Neural progenitor cell (in vitro differentiated cells): ENCODE results near the gene VSX2. TPM values are rescaled to one million over a fixed set of nuclear protein-coding genes. Genes with fewer than 3 reads are reported as not detected.

ENCODE experiments used
- DNase-seq: peaks from one replicate; pipeline ENCODE4 v3.0.0-alpha.2; 2016; ENCODE audit warnings: low spot score
- H2AFZ ChIP-seq: fragments of 200-600 bp; sonication (generic); replicated peaks from 2 replicates; pipeline ENCODE4 v1.6.1; 2016; ENCODE audit warnings: antibody characterized with exemption
- H3F3A ChIP-seq: fragments of 200-600 bp; sonication (generic); 2 replicates; pipeline ENCODE4 v1.6.1; 2016; ENCODE audit warnings: antibody characterized with exemption, low read depth
- H3K27ac ChIP-seq: fragments of 200-600 bp; sonication (generic); 2 replicates; pipeline ENCODE4 v1.5.1; 2016; ENCODE audit warnings: mild to moderate bottlenecking
- H3K27me3 ChIP-seq: fragments of 200-600 bp; sonication (generic); 2 replicates; pipeline ENCODE4 v1.6.1; 2016; ENCODE audit warnings: mild to moderate bottlenecking, moderate library complexity
- H3K36me3 ChIP-seq: fragments of 200-600 bp; sonication (generic); 2 replicates; pipeline ENCODE4 v1.5.1; 2016
- H3K4me1 ChIP-seq: fragments of 200-600 bp; sonication (generic); 2 replicates; pipeline ENCODE4 v1.6.1; 2016; ENCODE audit warnings: mixed run types
- H3K4me2 ChIP-seq: fragments of 200-600 bp; sonication (generic); 2 replicates; pipeline ENCODE4 v1.6.1; 2016
- H3K4me3 ChIP-seq: fragments of 200-600 bp; sonication (generic); 2 replicates; pipeline ENCODE4 v1.5.1; 2016
- H3K79me2 ChIP-seq: fragments of 200-600 bp; sonication (generic); 2 replicates; pipeline ENCODE4 v1.6.1; 2016; ENCODE audit warnings: low read depth
- H3K9ac ChIP-seq: fragments of 200-600 bp; sonication (generic); 2 replicates; pipeline ENCODE4 v1.6.1; 2016
- H3K9me3 ChIP-seq: fragments of 200-600 bp; sonication (generic); 2 replicates; pipeline ENCODE4 v1.5.1; 2016; ENCODE audit warnings: low read depth
- H4K20me1 ChIP-seq: fragments of 200-600 bp; sonication (generic); 2 replicates; pipeline ENCODE4 v1.6.1; 2016; ENCODE audit warnings: low read depth
- H3K27ac Mint-ChIP-seq: 3 replicates; pipeline ENCODE4 v1.8.0; 2021; ENCODE audit warnings: mixed read lengths
- H3K27me3 Mint-ChIP-seq: 2 replicates; pipeline ENCODE4 v1.8.0; 2022; ENCODE audit warnings: low read depth, mild to moderate bottlenecking, inconsistent platforms, moderate library complexity, mixed read lengths; ENCODE audit not compliant: insufficient read depth
- H3K36me3 Mint-ChIP-seq: 3 replicates; pipeline ENCODE4 v1.8.0; 2021; ENCODE audit warnings: mixed read lengths
- H3K4me1 Mint-ChIP-seq: 3 replicates; pipeline ENCODE4 v1.8.0; 2021; ENCODE audit warnings: mixed read lengths
- H3K4me3 Mint-ChIP-seq: 3 replicates; pipeline ENCODE4 v1.8.0; 2021; ENCODE audit warnings: mild to moderate bottlenecking, moderate library complexity, mixed read lengths
- H3K9me3 Mint-ChIP-seq: 3 replicates; pipeline ENCODE4 v1.8.0; 2020; ENCODE audit warnings: mixed read lengths
- CTCF ChIP-seq: fragments of 200-600 bp; sonication (generic); IDR thresholded peaks from 2 replicates; pipeline ENCODE4 v1.5.1; 2017; ENCODE audit warnings: antibody characterized with exemption, mild to moderate bottlenecking
- EZH2 ChIP-seq: fragments of 200-600 bp; sonication (generic); IDR thresholded peaks from 2 replicates; pipeline ENCODE4 v1.6.1; 2017; ENCODE audit warnings: antibody characterized with exemption, mild to moderate bottlenecking, moderate library complexity
- EZH2phosphoT487 ChIP-seq: fragments of 200-600 bp; sonication (generic); IDR thresholded peaks from 2 replicates; pipeline ENCODE4 v1.6.1; 2017; ENCODE audit warnings: antibody characterized with exemption
- total RNA-seq: library from RNA; depleted of rRNA; stranded (reverse); fragments of >200 nt; gene quantifications from 2 replicates; pipeline ENCODE4 v1.2.3, GENCODE V29; 2015; ENCODE audit warnings: low replicate concordance

Gene VSX2
- total RNA-seq, 1 donor from 2014 or later, result 0.51 TPM

GRCh38 chr14:74246542-74246941, 7.3 kb downstream of the VSX2 start:
- Histone ChIP-seq H2AFZ (no peak overlapping the region), H3F3A (peaks cover 21% of the 10 kb centered on the region), H4K20me1 (peaks cover 16% of the 10 kb centered on the region), H3K4me1 (peaks cover 24% of the 10 kb centered on the region), H3K79me2 (no peaks in the 10 kb centered on the region), H3K9ac (no peak overlapping the region), H3K9me3 (no peaks in the 10 kb centered on the region), H3K27ac (no peak overlapping the region), H3K36me3 (no peaks in the 10 kb centered on the region), H3K4me3 (no peak overlapping the region), H3K27me3 (peaks cover 46% of the 10 kb centered on the region), H3K4me2 (peak overlapping the region; percentile 47)
- peak; percentile 45 for DNase-seq
- TF ChIP-seq CTCF (no peak), EZH2 (no peak), EZH2phosphoT487 (no peak)
- Mint-ChIP-seq H3K9me3 (peaks cover 3% of the 10 kb centered on the region), H3K27me3 (peaks cover 50% of the 10 kb centered on the region), H3K36me3 (no peaks in the 10 kb centered on the region), H3K4me1 (peaks cover 28% of the 10 kb centered on the region), H3K27ac (no peak overlapping the region), H3K4me3 (peak overlapping the region; percentile 39)

DNA sequence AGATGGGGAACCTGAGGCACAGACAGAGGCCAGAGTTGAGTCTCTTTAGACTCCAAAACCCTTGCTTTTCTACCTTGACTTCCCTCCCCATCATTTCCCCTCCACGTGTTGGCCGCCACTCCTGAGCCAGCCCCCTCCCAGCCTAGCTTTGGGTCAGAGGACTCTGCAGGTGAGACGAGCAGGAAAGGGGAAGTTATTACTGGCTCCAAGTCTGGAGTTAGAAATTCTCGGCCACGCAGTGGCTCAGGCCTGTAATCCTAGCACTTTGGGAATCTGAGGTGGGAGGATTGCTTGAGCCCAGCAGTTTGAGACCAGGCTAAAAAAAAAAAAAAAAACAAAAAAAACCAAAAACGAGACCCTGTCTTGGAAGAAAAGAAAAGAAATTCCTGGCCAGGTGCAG, 8.8 kb downstream of the VSX2 start:
- Histone ChIP-seq H4K20me1 (peaks cover 2% of the 10 kb centered on the region), H3K9ac (no peak overlapping the region), H3K9me3 (no peaks in the 10 kb centered on the region), H3K36me3 (no peaks in the 10 kb centered on the region), H3K79me2 (no peaks in the 10 kb centered on the region), H3F3A (peaks cover 9% of the 10 kb centered on the region), H2AFZ (no peak overlapping the region), H3K27ac (no peak overlapping the region), H3K4me3 (no peak overlapping the region), H3K4me1 (peaks cover 22% of the 10 kb centered on the region), H3K27me3 (peaks cover 46% of the 10 kb centered on the region), H3K4me2 (no peak overlapping the region)
- no peaks in the 10 kb centered on the region for H3K36me3 Mint-ChIP-seq
- H3K4me3 Mint-ChIP-seq, result no peak overlapping the region
- peaks cover 28% of the 10 kb centered on the region for H3K4me1 Mint-ChIP-seq
- peaks cover 2% of the 10 kb centered on the region for H3K9me3 Mint-ChIP-seq
- no peak for DNase-seq
- peaks cover 45% of the 10 kb centered on the region for H3K27me3 Mint-ChIP-seq
- no peak for TF ChIP-seq EZH2phosphoT487
- no peak overlapping the region for H3K27ac Mint-ChIP-seq

DNA sequence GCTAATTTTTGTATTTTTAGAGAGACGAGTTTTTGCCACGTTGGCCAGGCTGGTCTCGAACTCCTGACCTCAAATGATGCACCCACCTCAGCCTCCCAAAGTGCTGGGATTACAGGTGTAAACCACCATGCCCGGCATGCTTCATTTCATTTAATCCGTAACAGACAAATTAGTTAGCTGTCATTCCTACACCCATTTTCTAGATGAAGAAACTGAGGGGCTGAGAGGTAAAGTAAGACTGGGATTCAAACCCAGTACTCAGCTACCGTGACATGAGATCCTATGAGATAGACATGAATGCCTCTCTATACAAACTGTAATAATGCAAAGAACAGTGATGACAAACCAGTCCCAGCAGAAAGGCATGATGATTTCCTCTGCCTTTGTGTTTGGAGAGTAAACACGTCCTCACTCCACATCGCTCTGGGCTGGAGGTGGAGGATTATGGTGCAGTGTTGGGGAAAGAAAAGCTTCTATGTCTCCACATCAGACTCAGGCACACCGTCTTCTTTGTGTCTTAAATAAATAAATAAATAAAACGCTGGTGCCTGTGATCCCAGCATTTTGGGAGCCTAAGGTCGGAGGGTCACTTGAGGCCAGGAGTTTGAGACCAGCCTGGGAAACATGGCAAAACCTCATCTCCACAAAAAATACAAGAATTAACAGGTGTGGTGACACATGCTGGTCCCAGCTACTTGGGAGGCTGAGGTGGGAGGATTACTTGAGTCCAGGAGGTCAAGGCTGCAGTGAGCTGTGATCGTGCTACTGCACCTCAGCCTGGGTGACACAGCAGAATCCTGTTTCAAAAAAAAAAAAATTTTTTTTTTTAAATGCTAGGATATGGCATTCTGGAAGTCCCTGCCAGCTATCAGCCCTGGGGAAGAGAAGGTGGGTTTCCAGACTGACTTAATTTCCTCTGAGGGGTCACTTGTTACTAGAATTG, 10.5 kb downstream of the VSX2 start:
- no peak overlapping the region for H2AFZ ChIP-seq
- peaks cover 39% of the 10 kb centered on the region for H3K27me3 ChIP-seq
- H3K36me3 ChIP-seq, result no peaks in the 10 kb centered on the region
- H3K9me3 ChIP-seq, result no peaks in the 10 kb centered on the region
- no peak overlapping the region for H3K4me3 ChIP-seq
- H3K4me2 ChIP-seq, result no peak overlapping the region
- no peaks in the 10 kb centered on the region for H4K20me1 ChIP-seq
- H3K9ac ChIP-seq, result no peak overlapping the region
- Mint-ChIP-seq H3K4me3 (no peak overlapping the region), H3K27ac (no peak overlapping the region), H3K36me3 (no peaks in the 10 kb centered on the region), H3K4me1 (peaks cover 22% of the 10 kb centered on the region), H3K27me3 (peaks cover 33% of the 10 kb centered on the region), H3K9me3 (no peaks in the 10 kb centered on the region)
- no peaks in the 10 kb centered on the region for H3F3A ChIP-seq
- H3K4me1 ChIP-seq, result peaks cover 13% of the 10 kb centered on the region
- H3K27ac ChIP-seq, result no peak overlapping the region
- no peak for DNase-seq
- TF ChIP-seq CTCF, result no peak
- no peak for TF ChIP-seq EZH2
- no peak for TF ChIP-seq EZH2phosphoT487
- H3K79me2 ChIP-seq, result no peaks in the 10 kb centered on the region

- peaks cover 61% of the 10 kb centered on the region for H3K27me3 ChIP-seq
- H3K9ac ChIP-seq, result no peak overlapping the region
- H3K9me3 ChIP-seq, result no peaks in the 10 kb centered on the region
- H3F3A ChIP-seq, result peaks cover 5% of the 10 kb centered on the region
- no peak overlapping the region for H2AFZ ChIP-seq
- no peaks in the 10 kb centered on the region for H3K9me3 Mint-ChIP-seq
- H3K4me2 ChIP-seq, result no peak overlapping the region
- peaks cover 32% of the 10 kb centered on the region for H3K27me3 Mint-ChIP-seq
- H3K27ac Mint-ChIP-seq, result no peak overlapping the region
- no peaks in the 10 kb centered on the region for H3K4me1 ChIP-seq
- no peak overlapping the region for H3K27ac ChIP-seq
- no peak overlapping the region for H3K4me3 ChIP-seq
- TF ChIP-seq EZH2phosphoT487 (no peak), CTCF (no peak), EZH2 (no peak)
- H3K36me3 ChIP-seq, result no peaks in the 10 kb centered on the region
- H4K20me1 ChIP-seq, result no peaks in the 10 kb centered on the region
- peaks cover 7% of the 10 kb centered on the region for H3K4me1 Mint-ChIP-seq
- H3K4me3 Mint-ChIP-seq, result no peak overlapping the region
- no peaks in the 10 kb centered on the region for H3K36me3 Mint-ChIP-seq
- DNase-seq, result no peak
- H3K79me2 ChIP-seq, result no peaks in the 10 kb centered on the region
These were observed 16.0 kb downstream of the VSX2 start for GRCh38 chr14:74255281-74255680.
